Testis (tissue), 2 donors: Measurements from ENCODE around the gene MORF4L2.

Experiments
- POLR2A ChIP-seq: fragments of 450-650 bp; IDR thresholded peaks from one replicate; pipeline ENCODE4 v1.6.1; 2017; ENCODE audit warnings: antibody characterized with exemption, mild to moderate bottlenecking, moderate library complexity
- TF ChIP-seq, protein P1 (sequence below), 3 experiments: fragments of 450-650 bp in 2 of 3; fragments of 200-600 bp in 1 of 3; sonication (generic) in 1 of 3; IDR thresholded peaks; one replicate each; pipeline ENCODE4 v1.5.1; 2016 to 2019; ENCODE audit warnings: antibody characterized with exemption in 3 of 3, mild to moderate bottlenecking in 2 of 3, moderate library complexity in 1 of 3

DNA sequence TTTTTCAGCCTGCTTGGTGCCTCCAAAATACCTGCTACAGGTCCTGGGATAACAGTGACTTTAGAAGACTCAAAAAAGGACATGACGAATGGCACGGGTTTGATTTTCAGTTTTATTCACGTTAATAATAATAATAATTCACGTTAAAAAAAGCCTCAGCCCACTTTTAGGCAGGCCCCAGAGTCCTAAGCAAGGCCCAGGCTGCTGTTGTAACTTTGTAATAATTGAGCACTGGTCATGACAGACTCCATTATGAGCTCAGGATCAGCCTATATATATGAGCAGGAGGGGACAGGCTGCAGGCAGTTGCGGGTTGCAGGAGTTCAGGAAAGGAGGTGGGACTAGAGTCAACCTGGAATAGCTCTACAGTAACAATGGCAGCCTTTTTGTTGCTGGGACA, 24.1 kb upstream of the MORF4L2 start, which contains the start of gene TMEM31:
- TF ChIP-seq, protein P1, sequence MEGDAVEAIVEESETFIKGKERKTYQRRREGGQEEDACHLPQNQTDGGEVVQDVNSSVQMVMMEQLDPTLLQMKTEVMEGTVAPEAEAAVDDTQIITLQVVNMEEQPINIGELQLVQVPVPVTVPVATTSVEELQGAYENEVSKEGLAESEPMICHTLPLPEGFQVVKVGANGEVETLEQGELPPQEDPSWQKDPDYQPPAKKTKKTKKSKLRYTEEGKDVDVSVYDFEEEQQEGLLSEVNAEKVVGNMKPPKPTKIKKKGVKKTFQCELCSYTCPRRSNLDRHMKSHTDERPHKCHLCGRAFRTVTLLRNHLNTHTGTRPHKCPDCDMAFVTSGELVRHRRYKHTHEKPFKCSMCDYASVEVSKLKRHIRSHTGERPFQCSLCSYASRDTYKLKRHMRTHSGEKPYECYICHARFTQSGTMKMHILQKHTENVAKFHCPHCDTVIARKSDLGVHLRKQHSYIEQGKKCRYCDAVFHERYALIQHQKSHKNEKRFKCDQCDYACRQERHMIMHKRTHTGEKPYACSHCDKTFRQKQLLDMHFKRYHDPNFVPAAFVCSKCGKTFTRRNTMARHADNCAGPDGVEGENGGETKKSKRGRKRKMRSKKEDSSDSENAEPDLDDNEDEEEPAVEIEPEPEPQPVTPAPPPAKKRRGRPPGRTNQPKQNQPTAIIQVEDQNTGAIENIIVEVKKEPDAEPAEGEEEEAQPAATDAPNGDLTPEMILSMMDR (IDR thresholded peaks at IDR 0.05), result no peak
- no peak for TF ChIP-seq POLR2A
